Measurements from ENCODE around the gene SLC38A10. TPM values are rescaled to one million over a fixed set of nuclear protein-coding genes. Genes with fewer than 3 reads are reported as not detected.

Gene SLC38A10
- total RNA-seq, 1 donor from 2014 or later: 67.5 TPM

- intact Hi-C loops (cut with DNase I): no loop called here
- Histone ChIP-seq H3K9me3 (no peaks in the 10 kb centered on the region), H3K4me1 (peaks cover 12% of the 10 kb centered on the region), H3K27me3 (no peaks in the 10 kb centered on the region), H3K36me3 (no peaks in the 10 kb centered on the region), H3K4me3 (no peak overlapping the region), H3K27ac (no peak overlapping the region)
- no peak for TF ChIP-seq POLR2A (IDR thresholded peaks at IDR 0.05)
- TF ChIP-seq, protein P1, sequence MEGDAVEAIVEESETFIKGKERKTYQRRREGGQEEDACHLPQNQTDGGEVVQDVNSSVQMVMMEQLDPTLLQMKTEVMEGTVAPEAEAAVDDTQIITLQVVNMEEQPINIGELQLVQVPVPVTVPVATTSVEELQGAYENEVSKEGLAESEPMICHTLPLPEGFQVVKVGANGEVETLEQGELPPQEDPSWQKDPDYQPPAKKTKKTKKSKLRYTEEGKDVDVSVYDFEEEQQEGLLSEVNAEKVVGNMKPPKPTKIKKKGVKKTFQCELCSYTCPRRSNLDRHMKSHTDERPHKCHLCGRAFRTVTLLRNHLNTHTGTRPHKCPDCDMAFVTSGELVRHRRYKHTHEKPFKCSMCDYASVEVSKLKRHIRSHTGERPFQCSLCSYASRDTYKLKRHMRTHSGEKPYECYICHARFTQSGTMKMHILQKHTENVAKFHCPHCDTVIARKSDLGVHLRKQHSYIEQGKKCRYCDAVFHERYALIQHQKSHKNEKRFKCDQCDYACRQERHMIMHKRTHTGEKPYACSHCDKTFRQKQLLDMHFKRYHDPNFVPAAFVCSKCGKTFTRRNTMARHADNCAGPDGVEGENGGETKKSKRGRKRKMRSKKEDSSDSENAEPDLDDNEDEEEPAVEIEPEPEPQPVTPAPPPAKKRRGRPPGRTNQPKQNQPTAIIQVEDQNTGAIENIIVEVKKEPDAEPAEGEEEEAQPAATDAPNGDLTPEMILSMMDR (IDR thresholded peaks at IDR 0.05): no peak
- no peak for TF ChIP-seq POLR2AphosphoS5 (IDR thresholded peaks at IDR 0.05; ENCODE audit: insufficient read depth in 1 of 2, low read depth in 1 of 2)
- DNase-seq (ENCODE audit: extremely low spot score in 2 of 2): no peak
Measured at GRCh38 chr17:81304196-81305015, 9.3 kb upstream of the SLC38A10 start.

DNA sequence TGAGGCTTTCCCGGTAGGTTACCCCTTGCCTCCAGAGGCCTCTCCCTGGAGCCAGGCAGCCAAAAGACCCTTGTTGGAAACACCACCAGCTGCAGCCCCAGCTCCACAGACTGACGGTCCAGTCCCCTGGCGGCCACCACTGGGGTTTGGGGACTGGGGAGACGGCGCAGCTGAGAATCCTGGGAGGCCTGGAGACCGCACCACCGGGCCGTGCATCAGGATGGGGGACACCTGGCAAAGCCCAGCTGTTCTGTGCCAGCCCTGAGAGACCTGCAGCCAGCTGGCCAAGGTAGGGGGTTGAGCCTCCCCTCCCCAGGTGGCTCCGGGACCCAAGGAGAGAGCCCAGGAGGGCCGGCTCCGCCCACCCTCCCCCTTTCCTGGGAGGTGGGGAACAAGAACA lies 8.3 kb upstream of the SLC38A10 start:
- Histone ChIP-seq H3K27me3 (no peaks in the 10 kb centered on the region), H3K4me3 (no peak overlapping the region), H3K27ac (no peak overlapping the region), H3K9me3 (no peaks in the 10 kb centered on the region), H3K36me3 (no peaks in the 10 kb centered on the region), H3K4me1 (peaks cover 2% of the 10 kb centered on the region)
- TF ChIP-seq POLR2AphosphoS5 (IDR thresholded peaks at IDR 0.05; ENCODE audit: insufficient read depth in 1 of 2, low read depth in 1 of 2) (no peak), POLR2A (IDR thresholded peaks at IDR 0.05) (no peak)
- TF ChIP-seq, protein P1 (IDR thresholded peaks at IDR 0.05): no peak
- DNase-seq (ENCODE audit: extremely low spot score in 2 of 2): no peak
- intact Hi-C loops (cut with DNase I): no loop called here

DNA sequence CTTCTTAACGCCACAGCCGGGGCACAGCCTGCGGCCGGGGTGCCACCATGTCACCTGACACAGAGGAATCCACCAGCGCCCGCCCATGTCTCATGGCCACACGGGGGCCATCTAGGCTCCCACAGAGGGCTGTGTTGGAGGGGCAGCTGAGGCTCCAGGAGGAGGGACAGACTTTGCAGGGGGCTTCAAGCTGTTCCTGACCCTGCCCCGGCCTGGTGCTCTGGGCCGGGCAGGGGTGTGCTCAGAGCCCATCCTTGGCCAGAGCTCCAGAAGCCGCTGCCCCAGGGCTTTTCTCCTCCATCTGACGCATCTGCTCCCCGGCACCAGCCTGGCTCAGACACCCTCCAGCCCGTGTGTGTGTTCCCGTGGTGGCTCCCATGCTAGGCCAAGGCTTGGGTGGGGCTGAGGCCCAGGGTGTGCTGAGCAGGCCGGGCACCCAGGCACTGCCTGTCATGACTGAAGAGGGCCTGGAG lies 7.8 kb upstream of the SLC38A10 start:
- H3K27ac ChIP-seq: no peak overlapping the region
- TF ChIP-seq POLR2AphosphoS5 (IDR thresholded peaks at IDR 0.05; ENCODE audit: insufficient read depth in 1 of 2, low read depth in 1 of 2) (no peak), POLR2A (IDR thresholded peaks at IDR 0.05) (no peak)
- TF ChIP-seq, protein P1 (IDR thresholded peaks at IDR 0.05): no peak
- H3K9me3 ChIP-seq: no peaks in the 10 kb centered on the region
- intact Hi-C loops (cut with DNase I): no loop called here
- H3K36me3 ChIP-seq: no peaks in the 10 kb centered on the region
- H3K27me3 ChIP-seq: no peaks in the 10 kb centered on the region
- H3K4me1 ChIP-seq: no peaks in the 10 kb centered on the region
- DNase-seq (ENCODE audit: extremely low spot score in 2 of 2): no peak
- H3K4me3 ChIP-seq: no peak overlapping the region

DNA sequence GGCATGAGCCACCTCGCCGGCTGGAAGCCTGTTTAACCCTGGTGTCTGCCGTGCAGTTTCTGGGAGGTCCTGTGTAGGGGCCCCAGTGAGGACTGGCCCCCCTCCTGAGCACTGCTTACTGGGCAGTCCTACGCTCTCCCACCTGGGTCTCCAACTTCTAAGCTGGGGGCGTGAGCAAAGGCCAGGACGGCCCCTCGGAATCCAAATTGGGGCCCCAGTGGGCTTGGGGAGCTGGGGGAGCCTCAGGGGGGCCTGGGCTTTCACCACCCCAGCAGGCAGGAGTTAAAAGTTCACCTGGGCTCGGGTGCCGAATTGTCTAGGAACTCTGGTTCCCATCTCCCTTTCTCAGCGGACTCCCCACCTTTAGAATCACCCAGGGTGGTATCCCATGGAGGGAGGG lies 7.2 kb upstream of the SLC38A10 start:
- Histone ChIP-seq H3K4me1 (no peaks in the 10 kb centered on the region), H3K4me3 (no peak overlapping the region), H3K27ac (no peak overlapping the region), H3K27me3 (no peaks in the 10 kb centered on the region), H3K9me3 (no peaks in the 10 kb centered on the region), H3K36me3 (no peaks in the 10 kb centered on the region)
- TF ChIP-seq, protein P1 (IDR thresholded peaks at IDR 0.05): no peak
- TF ChIP-seq POLR2AphosphoS5 (IDR thresholded peaks at IDR 0.05; ENCODE audit: insufficient read depth in 1 of 2, low read depth in 1 of 2): no peak
- TF ChIP-seq POLR2A (IDR thresholded peaks at IDR 0.05): no peak
- intact Hi-C loops (cut with DNase I): no loop called here
- DNase-seq (ENCODE audit: extremely low spot score in 2 of 2): no peak
